Measurements from ENCODE around the gene GRM7.

DNA sequence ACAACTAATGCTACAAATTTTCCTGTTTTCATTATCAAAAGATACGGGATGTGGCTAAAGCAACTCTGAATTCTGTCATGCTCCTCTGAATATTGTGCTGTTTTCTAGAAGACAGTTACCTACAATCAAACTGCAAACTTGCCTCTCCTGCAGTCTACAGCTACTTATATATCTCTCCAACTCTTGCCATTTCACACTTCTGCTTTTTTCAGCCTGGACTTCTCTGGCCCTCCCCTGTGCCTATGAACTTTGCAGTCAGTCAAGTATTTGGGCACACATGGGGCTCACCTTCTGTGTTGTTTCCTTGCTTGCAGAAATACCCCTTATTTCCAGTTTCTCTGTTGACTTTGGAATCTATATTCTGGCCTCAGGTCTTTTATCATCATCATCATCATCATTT is 575.6 kb downstream of the GRM7 start:
- TF ChIP-seq, protein P1, sequence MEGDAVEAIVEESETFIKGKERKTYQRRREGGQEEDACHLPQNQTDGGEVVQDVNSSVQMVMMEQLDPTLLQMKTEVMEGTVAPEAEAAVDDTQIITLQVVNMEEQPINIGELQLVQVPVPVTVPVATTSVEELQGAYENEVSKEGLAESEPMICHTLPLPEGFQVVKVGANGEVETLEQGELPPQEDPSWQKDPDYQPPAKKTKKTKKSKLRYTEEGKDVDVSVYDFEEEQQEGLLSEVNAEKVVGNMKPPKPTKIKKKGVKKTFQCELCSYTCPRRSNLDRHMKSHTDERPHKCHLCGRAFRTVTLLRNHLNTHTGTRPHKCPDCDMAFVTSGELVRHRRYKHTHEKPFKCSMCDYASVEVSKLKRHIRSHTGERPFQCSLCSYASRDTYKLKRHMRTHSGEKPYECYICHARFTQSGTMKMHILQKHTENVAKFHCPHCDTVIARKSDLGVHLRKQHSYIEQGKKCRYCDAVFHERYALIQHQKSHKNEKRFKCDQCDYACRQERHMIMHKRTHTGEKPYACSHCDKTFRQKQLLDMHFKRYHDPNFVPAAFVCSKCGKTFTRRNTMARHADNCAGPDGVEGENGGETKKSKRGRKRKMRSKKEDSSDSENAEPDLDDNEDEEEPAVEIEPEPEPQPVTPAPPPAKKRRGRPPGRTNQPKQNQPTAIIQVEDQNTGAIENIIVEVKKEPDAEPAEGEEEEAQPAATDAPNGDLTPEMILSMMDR (conservative IDR thresholded peaks at IDR 0.05; ENCODE audit: low read depth, low read length) = no peak
- no peak for TF ChIP-seq EZH2 (IDR thresholded peaks at IDR 0.05; ENCODE audit: low read length, unreplicated experiment)

Measured in PC-3 (cell line).